Prostate gland (tissue), 2 donors: ENCODE measurements around the gene NUDCD3.

Experiments
- POLR2A ChIP-seq: fragments of 450-650 bp; IDR thresholded peaks from one replicate; pipeline ENCODE4 v1.6.1; 2016; ENCODE audit warnings: antibody characterized with exemption, mild to moderate bottlenecking
- TF ChIP-seq, protein P1 (sequence below), 4 experiments: fragments of 200-600 bp in 2 of 4; fragments of 450-650 bp in 2 of 4; sonication (generic) in 2 of 4; IDR thresholded peaks; 1 replicate in 3 of 4; 2 replicates in 1 of 4; pipeline ENCODE4 v1.5.1; 2016 to 2019; ENCODE audit warnings: antibody characterized with exemption in 4 of 4, mild to moderate bottlenecking in 2 of 4, moderate library complexity in 2 of 4

DNA sequence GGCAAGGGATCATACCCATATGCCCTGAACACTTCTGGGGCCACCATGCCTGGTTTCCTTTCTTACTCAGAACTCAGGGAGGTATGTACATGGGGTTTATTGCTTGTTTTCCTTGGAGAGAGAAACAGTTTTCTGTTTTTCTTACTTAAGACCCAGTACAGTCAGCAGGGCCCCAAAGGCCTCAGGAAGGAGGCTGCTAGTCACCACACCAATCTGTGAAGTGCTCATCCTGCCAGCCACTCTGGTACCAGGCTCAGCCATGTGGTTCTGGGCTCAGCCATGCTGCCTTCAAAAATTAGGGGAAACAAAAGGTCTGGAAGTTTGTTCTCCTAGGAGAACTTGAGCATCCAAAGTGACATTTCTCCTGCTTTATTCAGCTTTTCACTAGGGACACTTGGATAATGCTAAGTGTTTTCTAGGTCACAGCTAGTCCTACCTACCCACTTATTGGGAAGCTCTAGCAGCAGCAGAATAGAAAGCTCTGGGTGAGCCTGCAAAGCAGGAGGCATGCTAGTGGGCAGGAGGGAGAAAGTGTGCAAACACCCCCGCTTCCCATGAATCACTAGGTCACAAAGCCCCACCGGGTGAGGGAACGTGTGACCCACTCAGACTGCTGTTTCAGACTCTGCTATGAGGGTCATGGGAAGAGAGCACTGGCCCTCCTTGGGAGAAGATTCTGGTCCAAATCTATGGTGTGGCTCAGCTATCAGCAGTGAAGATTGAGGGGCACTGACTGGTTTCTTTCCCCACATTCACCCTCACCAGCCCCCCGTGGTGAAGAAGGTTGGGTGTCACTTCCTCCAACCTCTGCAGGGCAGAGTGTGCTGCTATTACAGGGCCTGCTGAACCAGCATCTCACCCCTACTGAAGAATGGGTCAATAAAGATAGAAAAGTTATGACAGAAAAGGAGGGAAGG is 23.9 kb downstream of the NUDCD3 start:
- TF ChIP-seq POLR2A = no peak
- TF ChIP-seq, protein P1, sequence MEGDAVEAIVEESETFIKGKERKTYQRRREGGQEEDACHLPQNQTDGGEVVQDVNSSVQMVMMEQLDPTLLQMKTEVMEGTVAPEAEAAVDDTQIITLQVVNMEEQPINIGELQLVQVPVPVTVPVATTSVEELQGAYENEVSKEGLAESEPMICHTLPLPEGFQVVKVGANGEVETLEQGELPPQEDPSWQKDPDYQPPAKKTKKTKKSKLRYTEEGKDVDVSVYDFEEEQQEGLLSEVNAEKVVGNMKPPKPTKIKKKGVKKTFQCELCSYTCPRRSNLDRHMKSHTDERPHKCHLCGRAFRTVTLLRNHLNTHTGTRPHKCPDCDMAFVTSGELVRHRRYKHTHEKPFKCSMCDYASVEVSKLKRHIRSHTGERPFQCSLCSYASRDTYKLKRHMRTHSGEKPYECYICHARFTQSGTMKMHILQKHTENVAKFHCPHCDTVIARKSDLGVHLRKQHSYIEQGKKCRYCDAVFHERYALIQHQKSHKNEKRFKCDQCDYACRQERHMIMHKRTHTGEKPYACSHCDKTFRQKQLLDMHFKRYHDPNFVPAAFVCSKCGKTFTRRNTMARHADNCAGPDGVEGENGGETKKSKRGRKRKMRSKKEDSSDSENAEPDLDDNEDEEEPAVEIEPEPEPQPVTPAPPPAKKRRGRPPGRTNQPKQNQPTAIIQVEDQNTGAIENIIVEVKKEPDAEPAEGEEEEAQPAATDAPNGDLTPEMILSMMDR (IDR thresholded peaks at IDR 0.05) = no peak
